Head of caudate nucleus (tissue), 42 donors: ENCODE results near the gene LMO7.
"Not testable (repeated sequence)": the region's sequence is repeated elsewhere in the genome, so short reads cannot be mapped to it uniquely, and the experiment has no call there.

Source experiments
- DNase-seq, 42 donors: peaks; one replicate each; pipeline versions ENCODE4 v3.0.0 to v3.0.0-alpha.2; 2020 to 2021; ENCODE audit warnings: mixed read lengths in 7 of 42
- intact Hi-C: fragments of 100-400 bp; cut with DNase I; formaldehyde crosslinking; loops from one replicate; pipeline ENCODE4 v1.15.0; 2022

The LMO7 gene

GRCh38 chr13:75643182-75643581 is 7.1 kb downstream of the LMO7 start:
- intact Hi-C loops: no loop called here
- no peak for DNase-seq

GRCh38 chr13:75643693-75644092 is 7.6 kb downstream of the LMO7 start:
- DNase-seq: no peak
- intact Hi-C loops: no loop called here

- no peak for DNase-seq
- intact Hi-C loops: no loop called here
Measured at GRCh38 chr13:75645141-75645540, 9.0 kb downstream of the LMO7 start.

GRCh38 chr13:75647126-75647784 is 11.1 kb downstream of the LMO7 start:
- DNase-seq: no peak
- intact Hi-C loops: no loop called here

- intact Hi-C loops: no loop called here
- no peak for DNase-seq
Measured at GRCh38 chr13:75648446-75648845, 12.3 kb downstream of the LMO7 start.

- intact Hi-C loops: no loop called here
- DNase-seq: no peak
Measured at GRCh38 chr13:75651013-75651412, 14.9 kb downstream of the LMO7 start.

GRCh38 chr13:75652726-75653125 is 16.6 kb downstream of the LMO7 start:
- intact Hi-C loops: no loop called here
- no peak for DNase-seq

GRCh38 chr13:75656425-75656989 is 20.4 kb downstream of the LMO7 start:
- intact Hi-C loops: no loop called here
- no peak for DNase-seq

GRCh38 chr13:75657111-75657510 is 21.0 kb downstream of the LMO7 start:
- intact Hi-C loops: no loop called here
- no peak for DNase-seq

GRCh38 chr13:75660694-75661093 is 24.6 kb downstream of the LMO7 start:
- intact Hi-C loops: no loop called here

GRCh38 chr13:75661443-75661842 is 25.3 kb downstream of the LMO7 start:
- DNase-seq: no peak
- intact Hi-C loops: no loop called here

More at GRCh38 chr13:75660694-75661093, 24.6 kb downstream of the LMO7 start:
- DNase-seq: no peak

GRCh38 chr13:75666646-75667351 is 30.7 kb downstream of the LMO7 start:
- intact Hi-C loops: no loop called here
- DNase-seq: no peak

- intact Hi-C loops: no loop called here
- no peak for DNase-seq
Measured at GRCh38 chr13:75669706-75670105, 33.6 kb downstream of the LMO7 start.

GRCh38 chr13:75670496-75670895 is 34.4 kb downstream of the LMO7 start:
- intact Hi-C loops: no loop called here
- no peak for DNase-seq

- no peak for DNase-seq
- intact Hi-C loops: no loop called here
Measured at GRCh38 chr13:75675421-75675820, 39.3 kb downstream of the LMO7 start.

GRCh38 chr13:75679459-75679858 is 43.3 kb downstream of the LMO7 start:
- no peak for DNase-seq
- intact Hi-C loops: no loop called here

GRCh38 chr13:75680251-75680650 is 44.1 kb downstream of the LMO7 start:
- DNase-seq, intact Hi-C loops: not testable (repeated sequence)

- DNase-seq: no peak
- intact Hi-C loops: no loop called here
Measured at GRCh38 chr13:75682326-75682725, 46.2 kb downstream of the LMO7 start.

- DNase-seq: no peak
- intact Hi-C loops: no loop called here
Measured at GRCh38 chr13:75685239-75685697, 49.1 kb downstream of the LMO7 start.

GRCh38 chr13:75687150-75687763 is 51.1 kb downstream of the LMO7 start:
- no peak for DNase-seq
- intact Hi-C loops: no loop called here
